ENCODE measurements around the gene PEX26. TPM values are rescaled to one million over a fixed set of nuclear protein-coding genes. Genes with fewer than 3 reads are reported as not detected.
A peak's percentile ranks its signal among the peaks of the same experiment; 100 is the strongest.

The PEX26 gene
- total RNA-seq, 2 donors from 2014 or later: 43.1 to 45.7 TPM

GRCh38 chr22:18115906-18116371 is 38.1 kb downstream of the PEX26 start:
- TF ChIP-seq CTCF (conservative IDR thresholded peaks at IDR 0.05): no peak
- Mint-ChIP-seq H3K4me1 (peaks cover under 1% of the 10 kb centered on the region), H3K36me3 (ENCODE audit: low read depth) (no peaks in the 10 kb centered on the region), H3K27me3 (ENCODE audit: insufficient read depth) (peaks cover 23% of the 10 kb centered on the region), H3K4me3 (no peak overlapping the region), H3K9me3 (no peaks in the 10 kb centered on the region), H3K27ac (no peak overlapping the region)
- DNase-seq: no peak
- 88 to 93% methylated on average over 7 to 8 of the region's 8 CpGs for WGBS, 2 experiments (ENCODE audit: insufficient coverage in 1 of 2, insufficient read length in 1 of 2)
- no peaks in the 10 kb centered on the region for H3K36me3 ChIP-seq (ENCODE audit: control insufficient read depth, insufficient read depth, low read length)
- no peak overlapping the region for H3K4me3 ChIP-seq (ENCODE audit: low read length)
- H3K27ac ChIP-seq (ENCODE audit: low read depth, low read length): no peak overlapping the region
- no peak overlapping the region for H3K9ac ChIP-seq (ENCODE audit: extremely low read depth, low read length, poor library complexity, severe bottlenecking)
- no peaks in the 10 kb centered on the region for H3K4me1 ChIP-seq (ENCODE audit: control insufficient read depth, insufficient read depth, low read length)
- peaks cover 14% of the 10 kb centered on the region for H3K27me3 ChIP-seq (ENCODE audit: control insufficient read depth, insufficient read depth, low read length, poor library complexity, severe bottlenecking)
- H3K9me3 ChIP-seq (ENCODE audit: control insufficient read depth, low read length): no peaks in the 10 kb centered on the region

DNA sequence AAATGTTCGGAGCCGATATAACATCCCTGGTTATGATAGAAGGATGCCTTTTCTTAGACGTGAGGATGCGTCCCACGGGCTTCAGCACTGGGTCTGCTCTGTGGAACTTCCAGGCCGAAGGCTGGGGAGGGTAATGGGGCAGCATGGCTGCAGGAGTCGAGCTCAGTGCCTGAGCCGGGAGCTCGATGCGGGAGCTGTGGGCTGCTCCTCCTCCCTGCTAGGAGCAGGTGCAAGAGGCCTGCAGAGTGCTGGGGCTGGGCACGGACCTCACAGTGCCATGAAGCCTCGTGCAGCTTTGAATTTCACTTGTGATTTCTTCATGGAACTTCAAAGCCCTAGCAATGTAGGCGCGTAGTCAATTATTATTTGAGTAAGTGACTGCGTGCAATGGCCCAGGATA is 38.8 kb downstream of the PEX26 start:
- Mint-ChIP-seq H3K36me3 (ENCODE audit: low read depth) (no peaks in the 10 kb centered on the region), H3K27ac (no peak overlapping the region), H3K4me1 (no peaks in the 10 kb centered on the region), H3K9me3 (no peaks in the 10 kb centered on the region), H3K4me3 (no peak overlapping the region), H3K27me3 (ENCODE audit: insufficient read depth) (peaks cover 16% of the 10 kb centered on the region)
- DNase-seq: peak; percentile 29
- H3K9me3 ChIP-seq (ENCODE audit: control insufficient read depth, low read length): no peaks in the 10 kb centered on the region
- no peaks in the 10 kb centered on the region for H3K4me1 ChIP-seq (ENCODE audit: control insufficient read depth, insufficient read depth, low read length)
- H3K27me3 ChIP-seq (ENCODE audit: control insufficient read depth, insufficient read depth, low read length, poor library complexity, severe bottlenecking): peaks cover 7% of the 10 kb centered on the region
- H3K9ac ChIP-seq (ENCODE audit: extremely low read depth, low read length, poor library complexity, severe bottlenecking): no peak overlapping the region
- H3K4me3 ChIP-seq (ENCODE audit: low read length): no peak overlapping the region
- 87 to 94% methylated on average over 12 to 15 of the region's 15 CpGs for WGBS, 2 experiments (ENCODE audit: insufficient coverage in 1 of 2, insufficient read length in 1 of 2)
- no peaks in the 10 kb centered on the region for H3K36me3 ChIP-seq (ENCODE audit: control insufficient read depth, insufficient read depth, low read length)
- no peak overlapping the region for H3K27ac ChIP-seq (ENCODE audit: low read depth, low read length)
- TF ChIP-seq CTCF (conservative IDR thresholded peaks at IDR 0.05): no peak

DNA sequence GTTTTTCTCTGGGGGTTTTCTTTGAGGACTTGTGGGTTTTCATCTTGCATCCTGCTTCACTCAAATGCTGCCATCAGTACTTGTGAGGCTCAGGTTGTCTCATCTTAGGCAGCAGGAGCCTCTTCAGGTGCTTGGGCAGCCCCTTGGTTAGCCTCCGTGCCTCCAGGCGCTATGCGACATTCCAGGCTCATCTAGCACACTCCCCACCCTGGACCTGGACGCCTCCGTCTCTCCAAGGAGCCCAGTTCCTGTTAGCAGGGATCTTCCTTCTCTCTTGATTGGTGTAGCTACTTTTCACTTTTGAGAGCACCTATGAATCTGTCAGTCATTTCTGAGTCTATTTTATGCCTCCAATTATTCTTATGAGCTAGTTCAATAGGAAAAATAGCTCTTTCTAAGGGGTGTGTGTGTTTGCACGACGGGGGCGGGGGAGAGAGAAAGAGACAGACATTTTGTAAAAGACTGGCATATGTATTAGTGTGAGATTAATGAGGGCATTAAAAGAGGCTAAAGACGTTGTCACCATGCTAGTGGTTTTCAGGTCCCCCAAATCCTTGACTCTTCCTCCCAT is 40.6 kb downstream of the PEX26 start:
- no peaks in the 10 kb centered on the region for H3K27me3 ChIP-seq (ENCODE audit: control insufficient read depth, insufficient read depth, low read length, poor library complexity, severe bottlenecking)
- WGBS, 2 experiments (ENCODE audit: insufficient coverage in 1 of 2, insufficient read length in 1 of 2): 93 to 95% methylated on average over 7 to 9 of the region's 9 CpGs
- no peaks in the 10 kb centered on the region for H3K36me3 Mint-ChIP-seq (ENCODE audit: low read depth)
- no peaks in the 10 kb centered on the region for H3K4me1 Mint-ChIP-seq
- no peak overlapping the region for H3K4me3 Mint-ChIP-seq
- no peaks in the 10 kb centered on the region for H3K4me1 ChIP-seq (ENCODE audit: control insufficient read depth, insufficient read depth, low read length)
- no peaks in the 10 kb centered on the region for H3K9me3 Mint-ChIP-seq
- no peak overlapping the region for H3K9ac ChIP-seq (ENCODE audit: extremely low read depth, low read length, poor library complexity, severe bottlenecking)
- H3K36me3 ChIP-seq (ENCODE audit: control insufficient read depth, insufficient read depth, low read length): no peaks in the 10 kb centered on the region
- H3K27me3 Mint-ChIP-seq (ENCODE audit: insufficient read depth): peaks cover 2% of the 10 kb centered on the region
- TF ChIP-seq CTCF (conservative IDR thresholded peaks at IDR 0.05): no peak
- H3K4me3 ChIP-seq (ENCODE audit: low read length): no peak overlapping the region
- DNase-seq: no peak
- no peak overlapping the region for H3K27ac Mint-ChIP-seq
- H3K9me3 ChIP-seq (ENCODE audit: control insufficient read depth, low read length): no peaks in the 10 kb centered on the region
- no peak overlapping the region for H3K27ac ChIP-seq (ENCODE audit: low read depth, low read length)

Data from endodermal cell (in vitro differentiated cells).